ENCODE results near the gene PHC2. TPM values are rescaled to one million over a fixed set of nuclear protein-coding genes. Genes with fewer than 3 reads are reported as not detected.

Gene PHC2
- total and polyA plus RNA-seq, 3 donors from 2014 or later: 121 to 178 (median 130) TPM

- intact Hi-C loops (cut with DNase I; ENCODE audit: low total_unique reads): no loop called here
- peak within 1 kb of the TSS; percentile 42 to 74 for H3K27ac ChIP-seq
- no peaks in the 10 kb centered on the region for H3K36me3 ChIP-seq (ENCODE audit: low read depth, missing control alignments)
- peaks cover 15% of the 10 kb centered on the region for H3K4me1 ChIP-seq
- H3K4me3 ChIP-seq: peak within 1 kb of the TSS; percentile 69 to 72
- WGBS, 2 donors: 0 to 1% methylated on average over 28 to 38 of the region's 38 CpGs
- peak; percentile 99 for DNase-seq
- no peaks in the 10 kb centered on the region for H3K9me3 ChIP-seq
- TF ChIP-seq POLR2A (IDR thresholded peaks at IDR 0.05): no peak
- TF ChIP-seq CTCF (IDR thresholded peaks at IDR 0.05): peak in 1 of 3 experiments; percentile 17
- no peaks in the 10 kb centered on the region for H3K27me3 ChIP-seq
Observed at GRCh38 chr1:33472269-33472980, 41.5 kb upstream of the PHC2 start, which contains the start of gene ZSCAN20. ZSCAN20 (plus strand) TSS chr1:33472645; CDS start chr1:33479289, 6,644 bp downstream.

GRCh38 chr1:33471416-33471815, 40.5 kb upstream of the PHC2 start:
- DNase-seq: no peak
- WGBS, 2 donors: 77 to 81% methylated on average over 4 of the region's 4 CpGs
- Histone ChIP-seq H3K9me3 (no peaks in the 10 kb centered on the region), H3K4me3 (no peak overlapping the region), H3K36me3 (ENCODE audit: low read depth, missing control alignments) (no peaks in the 10 kb centered on the region), H3K27ac (peak overlapping the region in 1 of 2 donors; percentile 71), H3K4me1 (peaks cover 15% of the 10 kb centered on the region), H3K27me3 (no peaks in the 10 kb centered on the region)
- intact Hi-C loops (cut with DNase I; ENCODE audit: low total_unique reads): no loop called here
- TF ChIP-seq CTCF (IDR thresholded peaks at IDR 0.05) (no peak), POLR2A (IDR thresholded peaks at IDR 0.05) (no peak)

GRCh38 chr1:33470495-33471012, 39.7 kb upstream of the PHC2 start:
- Histone ChIP-seq H3K4me3 (no peak overlapping the region), H3K27ac (no peak overlapping the region), H3K36me3 (ENCODE audit: low read depth, missing control alignments) (no peaks in the 10 kb centered on the region), H3K27me3 (no peaks in the 10 kb centered on the region), H3K4me1 (peaks cover 15% of the 10 kb centered on the region), H3K9me3 (no peaks in the 10 kb centered on the region)
- TF ChIP-seq CTCF (IDR thresholded peaks at IDR 0.05): peak; percentile 56 to 76 (median 65)
- TF ChIP-seq POLR2A (IDR thresholded peaks at IDR 0.05): no peak
- intact Hi-C loops (cut with DNase I; ENCODE audit: low total_unique reads): no loop called here
- peak; percentile 90 for DNase-seq
- 28 to 42% methylated on average over 11 of the region's 11 CpGs for WGBS, 2 donors

GRCh38 chr1:33469691-33470090, 38.8 kb upstream of the PHC2 start:
- TF ChIP-seq POLR2A (IDR thresholded peaks at IDR 0.05) (no peak), CTCF (IDR thresholded peaks at IDR 0.05) (no peak)
- H3K4me3 ChIP-seq: no peak overlapping the region
- 93 to 94% methylated on average over 2 of the region's 2 CpGs for WGBS, 2 donors
- intact Hi-C loops (cut with DNase I; ENCODE audit: low total_unique reads): no loop called here
- no peak for DNase-seq
- H3K4me1 ChIP-seq: peaks cover 15% of the 10 kb centered on the region
- H3K27me3 ChIP-seq: no peaks in the 10 kb centered on the region
- no peaks in the 10 kb centered on the region for H3K9me3 ChIP-seq
- H3K36me3 ChIP-seq (ENCODE audit: low read depth, missing control alignments): no peaks in the 10 kb centered on the region
- no peak overlapping the region for H3K27ac ChIP-seq
